Activated CD4-positive, alpha-beta T cell treated with anti-CD3 and anti-CD28 coated beads for 4 hours (primary cell): ENCODE measurements around the gene CPLANE1.
"Not testable (repeated sequence)": the region's sequence is repeated elsewhere in the genome, so short reads cannot be mapped to it uniquely, and the experiment has no call there.

Experiments used
- DNase-seq, 2 donors: peaks; one replicate each; pipeline ENCODE4 v3.0.0-alpha.2; 2020

CPLANE1 gene

DNA sequence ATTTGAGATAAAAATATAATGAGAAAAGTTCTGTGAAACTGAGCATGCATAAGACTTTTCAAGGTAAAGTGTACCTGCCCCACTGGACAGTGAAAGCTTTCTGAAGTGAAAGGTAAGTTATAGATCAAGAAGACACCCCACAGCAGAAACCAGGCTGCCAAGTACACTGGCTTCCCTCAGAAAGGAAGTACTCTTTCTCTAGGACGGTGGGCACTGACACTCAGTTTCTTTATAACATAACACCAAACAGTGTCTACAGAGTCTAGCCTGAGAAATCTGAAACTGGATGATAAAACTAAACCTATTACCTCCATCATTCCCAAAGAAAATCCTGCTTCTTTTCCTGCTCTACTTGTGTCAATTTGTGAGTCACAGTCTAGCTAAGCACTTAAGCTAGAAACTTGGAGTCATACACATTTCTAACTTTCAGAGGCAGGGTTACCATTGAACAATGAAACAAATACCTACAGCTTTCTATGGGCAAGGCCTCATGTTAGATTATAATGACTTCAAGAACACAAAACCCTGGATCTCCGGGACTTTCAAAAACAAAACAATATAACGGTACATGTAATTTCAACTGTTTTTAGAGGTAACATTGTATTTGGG is 136.7 kb downstream of the CPLANE1 start:
- DNase-seq: no peak

GRCh38 chr5:37111426-37112382 is 137.5 kb downstream of the CPLANE1 start:
- DNase-seq: peak in 1 of 2 donors; percentile 4

DNA sequence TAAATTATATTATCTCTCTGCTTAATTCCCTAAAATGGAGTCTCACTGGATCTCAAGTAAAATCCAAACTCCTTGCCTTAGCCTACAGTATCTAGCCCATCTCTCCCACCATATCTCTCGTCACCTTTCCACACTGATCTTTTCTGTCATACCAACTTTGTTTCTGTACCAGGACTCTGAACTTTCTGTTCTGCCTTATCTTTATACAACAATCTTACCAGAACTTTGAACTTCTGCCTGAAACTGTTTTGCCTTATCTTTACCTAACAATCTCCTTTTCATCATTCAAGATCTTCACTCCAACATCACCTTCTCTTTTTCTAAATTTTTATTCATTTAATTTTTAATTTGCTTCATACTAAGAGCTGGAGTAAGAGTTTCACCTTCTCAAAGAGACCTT is 139.0 kb downstream of the CPLANE1 start:
- DNase-seq: no peak

DNA sequence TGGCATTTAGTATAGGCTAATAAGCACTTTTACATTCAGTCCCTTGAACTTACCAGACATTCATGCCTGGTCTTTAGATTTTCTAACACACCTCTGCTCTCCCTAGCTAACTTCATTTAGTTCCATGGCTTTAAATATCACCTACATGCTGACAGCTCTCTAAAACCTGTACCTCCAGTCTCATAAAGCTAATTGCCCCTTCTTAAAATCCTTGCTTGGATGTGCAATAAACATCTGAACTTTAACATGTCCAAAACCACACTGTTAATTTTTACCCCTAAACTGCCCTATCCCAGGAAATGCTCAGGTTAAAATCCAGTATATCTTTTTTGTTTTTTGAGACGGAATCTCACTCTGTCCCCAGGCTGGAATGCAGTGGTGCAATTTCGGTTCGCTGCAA is 139.8 kb downstream of the CPLANE1 start:
- no peak for DNase-seq

DNA sequence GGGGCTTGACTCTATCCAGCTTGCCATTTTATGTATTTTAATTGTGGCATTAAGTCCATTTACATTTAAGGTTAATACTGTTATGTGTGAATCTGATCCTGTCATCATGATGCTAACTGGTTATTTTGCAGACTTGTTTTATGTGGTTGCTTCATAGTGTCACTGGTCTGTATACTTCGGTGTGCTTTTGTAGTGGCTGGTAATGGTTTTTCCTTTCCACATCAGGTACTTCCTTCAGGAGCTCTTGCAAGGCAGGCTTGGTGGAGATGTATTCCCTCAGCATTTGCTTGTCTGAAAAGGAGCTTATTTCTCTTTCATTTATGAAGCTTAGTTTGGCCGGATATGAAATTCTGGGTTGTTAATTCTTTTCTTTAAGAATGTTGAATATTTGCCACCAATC is 145.9 kb downstream of the CPLANE1 start:
- DNase-seq: no peak

DNA sequence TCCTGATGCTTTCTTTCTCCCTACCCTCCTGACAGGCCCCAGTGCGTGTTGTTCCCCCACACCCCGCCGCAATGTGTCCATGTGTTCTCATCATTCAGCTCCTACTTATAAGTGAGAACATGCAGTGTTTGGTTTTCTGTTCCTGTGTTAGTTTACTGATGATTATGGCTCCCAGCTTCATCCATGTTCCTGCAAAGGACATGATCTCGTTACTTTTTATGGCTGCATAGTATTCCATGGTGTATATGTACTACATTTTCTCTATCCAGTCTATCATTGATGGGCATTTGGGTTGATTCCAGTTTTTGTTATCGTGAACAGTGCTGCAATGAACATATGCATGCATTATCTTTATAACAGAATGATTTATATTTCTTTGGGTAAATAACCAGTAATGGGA is 149.9 kb downstream of the CPLANE1 start:
- not testable (repeated sequence) for DNase-seq

DNA sequence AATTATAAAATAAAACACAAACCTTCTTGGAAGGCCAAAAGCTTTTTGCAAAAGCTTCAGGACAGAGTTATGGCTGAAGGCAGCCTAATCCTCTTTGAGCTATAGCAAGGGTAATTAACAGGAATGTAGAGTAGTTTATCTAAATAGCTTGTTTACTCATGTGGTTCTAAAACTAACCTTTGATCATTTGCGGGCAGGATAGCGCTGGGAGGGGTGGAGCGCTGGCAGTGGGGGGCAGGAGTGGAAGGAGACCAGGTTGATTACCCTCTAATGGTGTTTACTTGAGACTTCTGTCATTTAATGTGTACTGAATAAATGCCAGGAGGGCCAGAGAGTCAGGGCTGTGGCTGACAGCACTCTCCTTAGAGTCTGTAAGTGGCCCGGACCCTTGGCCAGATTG is 155.4 kb downstream of the CPLANE1 start:
- not testable (repeated sequence) for DNase-seq

DNA sequence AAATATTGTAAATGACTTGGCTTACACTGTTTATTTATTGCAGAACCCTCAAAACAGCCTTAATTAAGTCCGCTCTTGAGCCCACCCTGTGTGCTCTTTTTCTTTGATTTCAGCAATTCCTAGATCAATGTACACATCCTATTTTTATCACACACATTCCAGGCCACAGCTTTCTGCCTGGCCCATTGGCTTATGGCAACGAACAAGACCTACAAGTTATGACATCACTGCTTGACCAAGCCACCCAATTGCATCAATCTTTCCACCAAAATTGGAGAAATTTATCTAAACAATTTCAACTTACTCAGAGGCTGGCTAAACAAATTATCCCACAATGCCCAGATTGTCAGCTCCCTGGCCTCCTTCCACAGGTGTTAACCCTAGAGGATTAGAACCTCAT is 158.4 kb downstream of the CPLANE1 start:
- DNase-seq: no peak

- no peak for DNase-seq
These were observed 159.0 kb downstream of the CPLANE1 start for GRCh38 chr5:37090123-37090726.

DNA sequence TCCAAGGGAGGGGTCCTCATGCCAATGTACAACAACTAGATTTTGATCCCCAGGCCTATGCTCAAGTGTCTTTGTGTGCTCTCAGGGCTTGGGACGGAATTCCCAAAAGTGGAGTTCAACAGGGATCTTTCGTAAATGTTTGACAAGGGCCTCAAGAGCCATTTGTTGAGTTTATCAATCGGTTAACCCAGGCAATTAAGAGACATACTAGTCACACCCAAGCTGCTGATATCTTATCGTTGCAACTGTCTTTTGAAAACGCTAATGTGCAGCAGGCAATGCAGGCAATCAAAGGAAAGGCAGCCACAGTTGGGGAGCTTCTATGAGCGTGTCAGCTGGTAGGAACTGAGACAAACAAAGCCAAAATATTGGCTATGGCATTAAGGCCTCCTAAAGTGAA is 161.2 kb downstream of the CPLANE1 start:
- DNase-seq: no peak

DNA sequence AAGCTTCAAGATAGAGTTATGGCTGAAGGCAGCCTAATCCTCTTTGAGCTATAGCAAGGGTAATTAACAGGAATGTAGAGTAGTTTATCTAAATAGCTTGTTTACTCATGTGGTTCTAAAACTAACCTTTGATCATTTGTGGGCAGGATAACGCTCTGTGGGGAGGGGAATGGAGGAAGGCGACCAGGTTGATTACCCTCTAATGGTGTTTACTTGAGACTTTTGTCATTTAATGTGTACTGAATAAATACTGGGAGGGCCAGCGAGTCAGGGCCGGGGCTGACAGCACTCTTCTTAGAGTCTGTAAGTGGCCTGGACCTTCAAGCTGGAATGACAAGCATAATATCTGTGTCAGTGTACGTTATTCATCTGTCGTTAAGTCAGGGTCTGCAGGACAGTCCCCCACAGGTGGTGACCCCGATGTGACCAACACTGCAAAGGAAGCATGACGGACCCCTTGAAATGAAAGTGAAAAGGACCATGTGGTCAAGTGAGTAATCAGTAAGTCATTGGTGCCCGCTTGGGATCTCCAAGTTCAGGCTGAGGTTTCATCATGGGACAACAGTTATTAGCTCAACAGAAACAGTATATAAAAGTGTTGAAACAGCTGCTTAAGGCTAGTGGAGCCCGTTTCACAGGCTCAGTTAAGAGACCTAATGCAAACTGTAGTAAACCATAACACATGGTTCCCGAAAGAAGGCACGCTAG is 162.6 kb downstream of the CPLANE1 start:
- no peak for DNase-seq

GRCh38 chr5:37086026-37086425 is 163.2 kb downstream of the CPLANE1 start:
- DNase-seq: not testable (repeated sequence)

- DNase-seq: not testable (repeated sequence)
These were observed 166.2 kb downstream of the CPLANE1 start for GRCh38 chr5:37082977-37083376.

DNA sequence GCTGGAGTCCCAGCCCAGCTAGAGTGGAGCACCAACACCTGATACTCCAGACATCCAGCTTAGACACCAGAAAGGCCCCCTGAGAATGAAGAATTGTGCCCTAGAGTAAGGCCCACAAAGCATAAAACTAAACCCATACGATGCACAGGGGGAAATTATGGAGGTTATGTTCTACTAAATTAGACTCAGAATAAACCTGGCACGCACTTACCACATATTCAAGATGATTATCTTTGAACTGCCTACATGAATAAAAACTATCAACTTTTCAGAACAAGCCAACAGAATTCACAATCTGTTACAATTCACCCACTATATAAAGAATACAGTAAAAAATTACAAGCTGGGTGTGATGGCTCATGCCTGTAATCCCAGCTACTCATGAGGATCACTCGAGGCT is 168.5 kb downstream of the CPLANE1 start:
- DNase-seq: no peak

DNA sequence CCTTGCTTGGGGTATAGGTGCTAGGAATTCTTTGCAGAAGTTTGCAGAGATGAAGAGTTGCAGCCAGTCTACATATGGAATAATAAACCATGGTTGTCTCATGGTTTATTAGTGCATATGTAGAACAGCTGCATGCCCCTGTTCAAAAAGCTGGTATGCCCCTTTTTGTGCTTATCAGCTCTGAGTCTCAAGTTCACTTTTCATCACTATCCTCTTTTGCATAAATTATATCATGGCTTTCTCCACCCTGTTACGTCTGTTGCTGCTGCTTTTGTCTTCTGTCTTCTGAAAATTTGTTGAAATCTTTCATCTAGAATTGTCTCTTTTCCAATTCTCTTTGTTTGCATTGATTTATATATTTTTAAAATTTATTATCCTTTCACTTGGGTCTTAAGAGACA is 172.0 kb downstream of the CPLANE1 start:
- no peak for DNase-seq

DNA sequence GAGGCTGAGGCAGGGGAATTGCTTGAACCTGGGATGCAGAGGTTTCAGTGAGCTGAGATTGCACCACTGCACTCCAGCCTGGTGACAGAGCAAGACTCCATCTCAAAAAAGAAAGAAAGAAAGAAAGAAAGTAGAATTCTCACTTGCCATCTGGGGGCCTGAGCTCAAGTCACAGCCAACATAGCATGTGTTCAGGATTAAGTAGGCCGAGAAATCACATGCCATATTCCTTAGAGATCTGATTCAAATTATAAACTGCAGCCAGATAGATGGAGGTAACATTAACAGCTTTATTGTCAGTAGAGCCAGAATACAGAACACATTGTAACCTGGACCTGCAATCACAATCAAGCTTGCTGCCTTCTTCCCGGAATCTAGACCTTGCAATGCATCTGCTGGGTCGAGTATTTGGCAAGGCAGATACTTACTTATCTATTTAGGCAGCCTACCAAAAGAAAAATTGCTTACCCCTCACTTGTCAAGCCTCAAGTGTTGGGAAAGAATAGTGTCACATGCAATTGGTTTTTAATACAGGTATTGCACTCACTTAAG is 173.7 kb downstream of the CPLANE1 start:
- DNase-seq: no peak

- DNase-seq: no peak
These were observed 177.1 kb downstream of the CPLANE1 start for GRCh38 chr5:37071901-37072581.

DNA sequence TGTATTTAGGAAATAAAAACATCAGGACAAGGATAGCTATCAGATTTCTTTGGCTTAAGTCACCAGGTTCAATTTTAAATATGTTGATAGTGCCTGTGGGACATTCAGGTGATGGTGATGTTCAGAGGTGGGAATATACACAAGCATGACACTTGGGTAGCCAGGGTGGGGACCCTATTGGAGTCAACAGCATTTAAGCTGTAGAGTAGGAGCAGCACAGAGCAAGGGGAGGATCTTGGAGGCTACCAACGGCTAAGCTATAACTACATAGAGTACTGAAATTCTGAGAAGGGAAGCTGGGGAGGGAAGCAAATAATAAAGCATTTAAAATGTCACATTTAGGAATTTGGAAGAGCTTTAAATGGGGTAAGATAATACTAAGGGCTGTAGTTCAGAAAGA is 177.7 kb downstream of the CPLANE1 start:
- DNase-seq: no peak

DNA sequence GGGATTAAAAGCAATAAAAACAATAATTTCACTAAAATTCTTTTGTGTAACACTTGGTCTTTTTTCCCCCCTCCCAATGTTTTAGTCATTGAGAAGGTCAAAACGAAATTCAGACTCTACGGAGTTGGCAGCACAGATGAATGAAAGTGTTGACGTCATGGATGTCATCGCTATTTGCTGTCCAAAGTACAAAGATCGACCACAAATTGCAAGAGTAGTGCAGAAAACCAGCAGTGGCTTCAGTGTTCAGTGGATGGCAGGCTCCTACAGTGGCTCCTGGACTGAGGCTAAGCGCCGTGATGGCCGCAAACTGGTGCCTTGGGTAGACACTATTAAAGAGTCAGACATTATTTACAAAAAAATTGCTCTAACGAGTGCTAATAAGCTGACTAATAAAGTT is 184.7 kb downstream of the CPLANE1 start:
- DNase-seq: no peak

GRCh38 chr5:37063739-37064138 is 185.4 kb downstream of the CPLANE1 start:
- no peak for DNase-seq

GRCh38 chr5:37060030-37060429 is 189.1 kb downstream of the CPLANE1 start:
- no peak for DNase-seq

DNA sequence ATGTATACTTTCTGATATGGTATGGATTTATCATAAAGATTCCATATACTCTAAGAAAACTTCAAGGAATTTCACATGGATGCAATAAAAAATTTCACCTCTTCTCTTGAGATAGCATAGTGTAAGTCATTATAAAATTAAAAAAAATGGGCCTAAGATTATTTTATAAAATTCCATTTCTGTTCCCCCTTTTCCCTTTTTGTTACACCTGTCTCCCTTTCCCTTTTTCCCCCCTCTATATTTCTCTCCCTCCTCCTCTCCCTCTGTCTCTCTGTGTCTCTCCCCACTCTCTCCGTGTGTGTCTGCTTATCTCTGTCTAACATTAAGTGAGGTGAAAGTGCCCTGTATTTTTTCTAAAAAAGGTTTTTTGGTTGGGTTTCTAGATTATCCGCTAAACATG is 192.4 kb downstream of the CPLANE1 start:
- DNase-seq: no peak
